Lower leg skin (tissue), 3 donors: Measurements from ENCODE around the gene RAB10.

Experiments
- POLR2A ChIP-seq, 2 donors: fragments of 450-650 bp; IDR thresholded peaks; one replicate each; pipeline ENCODE4 v1.6.1; 2016 to 2017; ENCODE audit warnings: antibody characterized with exemption in 2 of 2, mild to moderate bottlenecking in 1 of 2, moderate library complexity in 1 of 2
- TF ChIP-seq, protein P1 (sequence below), 3 donors: fragments of 450-650 bp; IDR thresholded peaks; one replicate each; pipeline ENCODE4 v1.5.1; 2016; ENCODE audit warnings: antibody characterized with exemption in 3 of 3, mild to moderate bottlenecking in 3 of 3, moderate library complexity in 2 of 3

GRCh38 chr2:26164231-26164630 is 130.3 kb downstream of the RAB10 start:
- TF ChIP-seq, protein P1, sequence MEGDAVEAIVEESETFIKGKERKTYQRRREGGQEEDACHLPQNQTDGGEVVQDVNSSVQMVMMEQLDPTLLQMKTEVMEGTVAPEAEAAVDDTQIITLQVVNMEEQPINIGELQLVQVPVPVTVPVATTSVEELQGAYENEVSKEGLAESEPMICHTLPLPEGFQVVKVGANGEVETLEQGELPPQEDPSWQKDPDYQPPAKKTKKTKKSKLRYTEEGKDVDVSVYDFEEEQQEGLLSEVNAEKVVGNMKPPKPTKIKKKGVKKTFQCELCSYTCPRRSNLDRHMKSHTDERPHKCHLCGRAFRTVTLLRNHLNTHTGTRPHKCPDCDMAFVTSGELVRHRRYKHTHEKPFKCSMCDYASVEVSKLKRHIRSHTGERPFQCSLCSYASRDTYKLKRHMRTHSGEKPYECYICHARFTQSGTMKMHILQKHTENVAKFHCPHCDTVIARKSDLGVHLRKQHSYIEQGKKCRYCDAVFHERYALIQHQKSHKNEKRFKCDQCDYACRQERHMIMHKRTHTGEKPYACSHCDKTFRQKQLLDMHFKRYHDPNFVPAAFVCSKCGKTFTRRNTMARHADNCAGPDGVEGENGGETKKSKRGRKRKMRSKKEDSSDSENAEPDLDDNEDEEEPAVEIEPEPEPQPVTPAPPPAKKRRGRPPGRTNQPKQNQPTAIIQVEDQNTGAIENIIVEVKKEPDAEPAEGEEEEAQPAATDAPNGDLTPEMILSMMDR (IDR thresholded peaks at IDR 0.05), result no peak
- no peak for TF ChIP-seq POLR2A (IDR thresholded peaks at IDR 0.05)
